ENCODE measurements around the gene HFE.

HFE gene

GRCh38 chr6:26136321-26136720 lies 49.1 kb downstream of the HFE start:
- DNase-seq (ENCODE audit: low spot score): no peak

GRCh38 chr6:26140254-26140966 lies 53.2 kb downstream of the HFE start:
- no peak for DNase-seq (ENCODE audit: low spot score)

GRCh38 chr6:26140967-26141294 lies 53.7 kb downstream of the HFE start:
- DNase-seq (ENCODE audit: low spot score): no peak

- DNase-seq (ENCODE audit: low spot score): no peak
Observed at GRCh38 chr6:26141378-26141904, 54.2 kb downstream of the HFE start.

GRCh38 chr6:26142026-26142425 lies 54.8 kb downstream of the HFE start:
- no peak for DNase-seq (ENCODE audit: low spot score)

Measured in RKO (cell line).